DMS153 (cell line): ENCODE measurements around the gene COTL1.

ENCODE experiments used
- DNase-seq: peaks from one replicate; lab custom pipeline; 2025; lab: John Stamatoyannopoulos, UW

The COTL1 gene

GRCh38 chr16:84596161-84596560 lies 21.7 kb downstream of the COTL1 start:
- DNase-seq = no peak

DNA sequence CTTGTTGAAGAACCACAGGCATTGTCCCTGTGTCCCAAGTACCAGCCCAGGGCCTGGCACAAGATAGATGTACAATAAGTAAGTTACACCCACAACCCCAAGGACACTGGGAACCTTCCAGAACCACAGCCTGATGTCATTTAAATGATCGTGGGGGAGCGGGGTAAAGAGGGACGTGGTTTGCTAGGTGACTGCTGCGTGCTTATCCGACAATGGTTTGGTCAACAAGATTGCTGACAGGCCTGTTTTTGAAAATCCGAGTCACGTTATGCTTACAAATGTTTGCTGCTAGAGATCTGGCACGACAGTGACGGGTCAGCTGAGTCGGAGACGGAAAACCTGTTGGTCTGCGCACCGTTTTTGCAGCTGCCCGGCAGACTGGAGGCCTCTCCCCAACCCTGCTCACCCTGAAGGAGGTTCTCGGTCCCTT lies 22.8 kb downstream of the COTL1 start:
- no peak for DNase-seq

DNA sequence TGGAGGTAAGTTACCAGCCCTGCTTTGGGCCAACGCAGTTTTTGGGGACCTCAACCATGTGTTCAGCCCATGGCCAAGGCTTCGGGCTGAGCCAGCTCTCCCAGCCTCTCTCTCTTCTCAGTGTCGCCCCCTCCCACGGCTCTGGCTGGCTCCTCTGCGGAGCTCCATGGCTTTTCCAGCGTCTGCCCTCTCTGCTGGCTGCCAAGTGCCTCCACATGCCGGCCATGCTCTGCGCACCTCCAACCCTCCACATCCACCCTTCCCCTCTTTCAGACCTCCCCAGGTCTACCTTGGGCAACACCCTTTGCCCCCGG lies 23.2 kb downstream of the COTL1 start:
- no peak for DNase-seq

DNA sequence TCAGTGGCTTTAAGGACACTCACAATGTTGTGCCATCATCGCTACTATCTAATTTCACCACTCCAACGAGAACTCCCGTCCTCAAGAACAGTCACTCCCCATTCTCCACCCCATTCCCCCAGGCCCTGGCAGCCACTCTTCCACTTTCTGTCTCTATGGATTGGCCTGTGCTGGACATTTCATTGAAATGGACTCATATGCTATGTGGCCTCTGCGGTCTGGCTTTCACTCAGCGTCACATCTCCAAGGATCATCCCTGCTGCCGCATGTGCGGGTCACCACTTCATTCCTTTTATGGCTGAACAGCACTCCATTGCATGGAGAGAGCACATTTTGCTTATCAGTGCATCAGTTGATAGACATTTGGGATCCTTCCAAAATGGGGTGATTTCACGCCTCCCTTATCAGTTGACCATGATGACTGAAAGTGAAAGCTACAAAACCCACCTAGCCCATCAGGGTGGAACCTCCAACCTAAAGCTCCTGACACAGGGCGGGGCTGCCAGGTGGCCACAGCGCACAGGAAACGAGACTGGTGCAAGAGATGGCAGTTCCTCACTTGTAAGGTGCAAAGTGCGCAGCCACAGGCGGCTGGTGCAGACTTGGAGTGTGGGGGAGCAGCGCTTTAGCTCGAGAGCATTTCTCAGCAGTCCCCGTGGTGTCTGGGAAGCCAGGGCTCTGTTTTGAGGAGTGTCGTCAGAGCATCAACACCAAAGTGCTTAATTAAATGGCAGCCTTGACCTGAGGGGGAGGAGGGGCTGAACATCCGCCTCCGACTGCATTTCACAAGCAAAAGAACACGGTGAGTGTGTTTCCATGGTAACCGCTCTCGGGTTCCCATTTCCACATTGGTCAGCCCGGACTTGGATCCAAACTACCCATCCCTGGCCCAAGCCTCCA lies 23.8 kb downstream of the COTL1 start:
- no peak for DNase-seq

GRCh38 chr16:84592718-84593117 lies 25.2 kb downstream of the COTL1 start:
- no peak for DNase-seq

DNA sequence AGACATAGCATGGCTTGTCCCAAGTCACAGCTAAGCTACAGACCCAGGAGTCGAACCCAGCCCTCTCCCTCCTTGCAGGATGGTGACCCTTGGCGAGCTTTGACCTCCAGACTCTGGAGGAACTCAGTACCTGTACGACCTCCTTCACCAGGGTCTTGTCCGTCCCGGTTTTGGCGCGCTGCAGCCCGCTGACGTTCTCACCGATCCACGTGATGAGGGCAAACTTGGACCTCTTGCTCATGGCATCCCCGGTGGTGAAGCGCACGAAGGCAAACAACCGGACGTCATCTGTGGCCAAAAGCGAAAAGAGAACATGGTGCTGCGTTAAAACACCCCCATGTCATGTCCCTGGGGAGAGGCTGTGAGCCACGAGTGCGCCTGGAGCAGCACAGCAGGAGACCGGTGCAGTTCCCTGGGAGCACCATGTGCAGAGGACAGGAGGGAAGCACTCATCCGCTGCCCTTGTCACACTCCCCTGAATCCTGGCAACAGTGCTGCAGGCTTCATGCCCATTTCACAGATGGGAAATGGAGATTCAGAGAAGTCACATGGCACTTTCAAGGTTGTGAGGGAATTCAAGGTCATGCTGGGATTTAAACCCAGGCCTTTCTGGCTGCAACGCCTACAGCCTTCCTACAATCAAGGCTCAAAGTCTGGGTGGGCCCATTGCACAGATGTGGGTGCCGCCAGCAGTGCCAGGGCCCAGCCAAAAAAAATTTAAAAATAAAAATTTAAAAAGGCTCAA lies 27.7 kb downstream of the COTL1 start:
- DNase-seq = no peak

DNA sequence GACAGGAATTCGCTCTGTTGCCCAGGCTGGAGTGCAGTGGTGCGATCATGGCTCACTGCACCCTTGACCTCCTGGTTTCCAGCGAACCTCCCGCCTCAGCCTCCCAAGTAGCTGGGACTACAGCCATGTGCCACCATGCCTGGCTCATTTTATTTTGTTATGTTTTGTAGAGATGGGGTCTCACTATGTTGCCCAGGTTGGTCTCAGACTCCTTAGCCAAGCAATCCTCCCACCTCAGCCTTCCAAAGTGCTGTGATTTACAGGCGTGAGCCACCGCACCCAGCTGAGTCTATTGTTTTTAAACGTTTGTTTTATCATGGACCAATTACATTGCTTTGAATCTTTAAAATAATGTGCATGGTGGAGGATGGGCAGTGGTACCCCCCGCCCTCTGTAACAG lies 28.9 kb downstream of the COTL1 start:
- no peak for DNase-seq

DNA sequence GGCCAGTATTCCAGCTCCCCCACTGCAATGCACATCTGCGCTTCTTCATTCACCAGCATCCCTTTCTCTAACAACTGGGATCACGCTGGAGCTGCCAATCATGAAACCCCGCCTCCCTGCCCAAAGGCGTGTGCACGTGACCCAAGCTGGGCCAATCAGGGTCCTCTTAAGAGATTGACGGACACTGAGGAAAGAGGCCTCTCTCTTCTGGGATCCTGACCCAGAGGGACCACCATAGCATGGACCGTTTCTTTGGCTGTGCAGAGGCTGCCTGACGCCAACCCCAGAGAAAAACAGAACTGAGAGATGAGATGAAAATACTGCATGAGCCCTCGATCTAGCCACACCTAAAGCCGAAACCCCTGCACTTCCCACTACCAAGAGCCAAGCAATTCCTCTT lies 32.0 kb downstream of the COTL1 start:
- no peak for DNase-seq

- DNase-seq = no peak
Observed at GRCh38 chr16:84585467-84585866, 32.4 kb downstream of the COTL1 start.

GRCh38 chr16:84584678-84585077 lies 33.2 kb downstream of the COTL1 start:
- DNase-seq = no peak

DNA sequence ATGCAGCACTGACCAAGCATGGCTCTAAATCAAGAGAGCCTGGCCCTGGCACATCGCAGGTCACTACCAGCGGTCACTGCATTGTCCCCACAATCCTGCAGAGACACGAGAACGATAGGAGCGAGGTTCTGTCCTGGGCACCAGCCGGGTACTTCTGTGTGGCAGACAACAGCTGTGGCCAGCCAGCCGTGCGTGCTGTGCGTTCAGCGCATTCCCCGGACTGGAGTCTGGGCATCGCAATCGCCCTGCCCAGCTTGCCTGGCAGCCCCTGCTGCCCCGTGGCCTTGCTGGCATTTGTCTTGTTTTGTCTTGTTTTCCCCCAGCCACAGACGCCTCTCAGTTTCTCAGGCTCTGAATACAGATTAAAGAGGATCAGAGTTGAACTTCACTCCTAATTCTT lies 33.9 kb downstream of the COTL1 start:
- DNase-seq = no peak

DNA sequence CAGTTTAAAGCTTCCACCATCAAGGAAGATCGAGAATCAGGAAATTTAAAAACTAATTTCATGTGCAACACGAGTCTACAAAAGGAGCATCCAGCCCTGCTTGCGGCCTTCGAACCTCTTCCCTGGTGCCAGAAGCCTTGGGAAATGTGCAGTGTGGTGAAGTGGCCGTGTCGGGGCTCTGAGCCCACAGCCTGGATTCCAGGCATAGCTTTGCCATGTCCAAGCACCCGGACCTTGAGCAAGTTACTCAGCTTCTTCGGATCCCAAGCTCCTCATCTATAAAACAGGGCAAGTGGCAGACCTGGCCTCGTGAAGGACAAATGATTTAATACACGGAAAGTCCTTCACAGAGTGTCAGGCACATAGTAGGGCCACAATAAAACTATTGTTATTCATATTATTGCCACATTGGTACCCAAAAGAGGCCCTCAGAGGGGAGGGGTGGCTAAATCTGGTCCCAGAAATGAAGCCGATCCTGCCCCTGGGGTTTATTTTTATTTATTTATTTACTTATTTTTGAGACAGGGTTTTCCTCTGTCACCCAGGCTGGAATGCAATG lies 34.8 kb downstream of the COTL1 start:
- no peak for DNase-seq

DNA sequence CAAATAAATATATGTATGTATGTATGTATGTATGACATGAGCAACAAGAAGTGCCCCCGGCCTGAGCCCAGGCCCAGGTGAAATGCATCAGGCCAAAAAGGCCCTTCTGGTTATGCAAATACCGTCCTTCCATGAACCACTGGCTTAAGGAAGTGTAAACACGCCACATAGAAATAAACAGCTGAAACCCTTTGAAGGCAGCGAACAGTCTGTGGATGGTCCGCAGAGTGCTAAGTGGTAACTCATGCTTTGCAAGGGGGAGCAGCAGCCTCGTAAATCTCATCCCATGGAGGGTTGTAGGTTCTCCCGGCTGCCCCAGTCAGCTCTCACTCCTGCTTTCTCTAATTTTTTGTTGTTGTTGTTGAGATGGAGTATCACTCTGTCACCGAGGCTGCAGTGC lies 36.7 kb downstream of the COTL1 start:
- DNase-seq = no peak

DNA sequence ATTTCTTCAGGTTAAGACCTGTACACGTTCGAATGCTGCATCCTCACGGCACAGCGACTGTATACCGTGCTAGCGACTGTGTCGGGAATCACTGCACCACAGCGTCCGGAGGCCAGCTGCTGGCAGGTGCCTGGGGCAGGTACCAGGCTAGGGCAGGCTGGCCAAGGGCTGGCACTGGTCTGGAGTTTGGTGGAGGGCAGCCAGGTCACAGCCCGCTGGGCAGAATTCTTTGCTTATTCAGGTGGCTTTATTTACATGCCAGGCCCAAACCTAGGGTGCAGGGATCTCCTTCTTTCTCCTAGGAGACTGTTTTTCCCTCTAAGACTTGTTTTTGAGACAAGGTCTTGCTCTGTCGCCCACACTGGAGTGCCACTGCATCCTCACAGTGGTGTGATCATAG lies 37.9 kb downstream of the COTL1 start:
- DNase-seq = no peak

- DNase-seq = no peak
Observed at GRCh38 chr16:84578538-84579126, 39.2 kb downstream of the COTL1 start.

DNA sequence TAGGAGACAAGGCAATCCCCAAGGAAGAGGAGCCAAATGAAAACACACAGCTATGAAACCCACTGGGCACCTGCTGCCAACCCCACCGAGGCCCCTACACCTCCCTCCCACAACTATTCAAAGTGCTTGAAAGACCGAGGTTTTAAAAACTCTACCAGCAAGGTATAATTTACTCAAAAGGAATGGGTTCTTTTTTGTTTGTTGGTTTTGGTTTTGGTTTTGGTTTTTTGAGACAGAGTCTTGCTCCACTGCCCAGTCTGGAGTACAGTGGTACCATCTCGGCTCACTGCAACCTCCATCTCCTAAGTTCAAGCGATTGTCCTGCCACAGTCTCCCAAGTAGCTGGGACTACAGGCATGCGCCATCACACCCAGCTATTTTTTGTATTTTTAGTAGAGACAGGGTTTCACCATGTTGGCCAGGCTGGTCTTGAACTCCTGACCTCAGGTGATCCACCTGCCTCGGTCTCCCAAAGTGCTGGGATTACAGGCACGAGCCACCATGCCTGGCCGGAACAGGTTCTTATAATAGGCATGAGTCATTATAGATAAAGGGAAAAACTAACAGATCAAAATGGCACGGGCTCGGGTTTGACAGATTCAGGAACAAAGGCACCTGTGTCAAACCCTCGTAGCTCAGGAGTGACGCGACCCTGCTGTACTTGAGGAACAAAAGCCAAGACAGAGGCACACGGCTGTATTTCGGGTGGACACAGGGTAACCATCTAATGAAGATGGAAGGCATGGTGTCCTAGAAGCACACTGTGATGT lies 40.7 kb downstream of the COTL1 start:
- no peak for DNase-seq

DNA sequence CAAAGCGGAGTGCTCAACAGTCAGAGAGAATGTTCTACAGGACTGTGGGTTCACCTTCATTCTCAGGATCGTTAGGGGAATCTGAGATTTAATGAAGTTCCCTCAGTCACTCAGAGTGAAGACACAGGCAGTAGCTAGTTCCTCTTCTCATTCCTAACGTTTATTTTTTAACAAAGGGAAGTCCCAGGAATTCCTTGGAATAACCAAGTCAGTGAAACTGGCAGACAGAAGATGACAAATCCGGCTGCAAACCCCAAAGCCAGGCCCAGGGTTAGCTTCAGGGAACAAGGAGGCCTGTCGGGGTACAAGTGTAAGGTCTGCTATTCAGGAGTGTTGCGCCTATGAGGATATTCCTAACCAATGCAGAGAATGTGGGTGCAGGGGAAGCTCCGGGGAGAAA lies 42.0 kb downstream of the COTL1 start:
- DNase-seq = no peak

DNA sequence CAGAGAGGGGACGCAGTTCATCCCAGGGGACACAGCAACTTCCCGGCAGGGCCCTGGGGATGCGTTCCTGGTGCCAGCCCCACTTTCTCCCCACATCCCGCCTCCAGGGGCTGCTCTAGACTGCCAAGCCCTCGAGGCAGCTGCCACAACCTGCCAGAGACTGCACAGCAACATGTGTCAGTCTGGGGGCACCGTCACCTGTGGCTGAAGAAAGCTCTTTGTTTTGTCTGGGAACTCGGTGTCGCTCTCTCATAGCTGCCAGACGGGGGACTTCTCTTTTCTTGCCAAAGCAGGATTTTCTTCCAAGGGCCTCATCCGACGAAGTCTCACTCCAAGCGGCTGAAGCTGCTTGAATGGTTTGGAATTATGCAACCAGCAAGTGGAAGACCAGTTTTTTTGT lies 43.7 kb downstream of the COTL1 start:
- DNase-seq = no peak

DNA sequence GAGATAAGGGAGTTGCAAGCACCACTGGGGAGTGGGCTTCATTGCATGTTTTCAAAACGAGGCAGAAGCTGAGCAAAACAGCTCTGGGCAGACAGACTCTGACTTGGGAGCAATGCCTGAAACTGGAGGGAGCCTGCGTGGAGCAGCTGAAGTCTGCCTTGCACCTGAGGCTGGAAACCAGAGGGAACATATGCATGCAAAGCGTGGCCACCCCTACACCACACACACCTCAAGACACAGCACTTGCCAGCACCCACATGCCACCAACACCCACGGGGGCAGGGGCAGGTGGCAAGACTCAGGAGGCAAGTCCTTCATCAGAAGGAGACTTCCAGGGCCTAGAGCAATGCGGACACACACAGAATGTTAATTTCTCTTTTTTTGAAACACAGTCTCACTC lies 45.8 kb downstream of the COTL1 start:
- DNase-seq = no peak

- no peak for DNase-seq
Observed at GRCh38 chr16:84571506-84571905, 46.4 kb downstream of the COTL1 start.

DNA sequence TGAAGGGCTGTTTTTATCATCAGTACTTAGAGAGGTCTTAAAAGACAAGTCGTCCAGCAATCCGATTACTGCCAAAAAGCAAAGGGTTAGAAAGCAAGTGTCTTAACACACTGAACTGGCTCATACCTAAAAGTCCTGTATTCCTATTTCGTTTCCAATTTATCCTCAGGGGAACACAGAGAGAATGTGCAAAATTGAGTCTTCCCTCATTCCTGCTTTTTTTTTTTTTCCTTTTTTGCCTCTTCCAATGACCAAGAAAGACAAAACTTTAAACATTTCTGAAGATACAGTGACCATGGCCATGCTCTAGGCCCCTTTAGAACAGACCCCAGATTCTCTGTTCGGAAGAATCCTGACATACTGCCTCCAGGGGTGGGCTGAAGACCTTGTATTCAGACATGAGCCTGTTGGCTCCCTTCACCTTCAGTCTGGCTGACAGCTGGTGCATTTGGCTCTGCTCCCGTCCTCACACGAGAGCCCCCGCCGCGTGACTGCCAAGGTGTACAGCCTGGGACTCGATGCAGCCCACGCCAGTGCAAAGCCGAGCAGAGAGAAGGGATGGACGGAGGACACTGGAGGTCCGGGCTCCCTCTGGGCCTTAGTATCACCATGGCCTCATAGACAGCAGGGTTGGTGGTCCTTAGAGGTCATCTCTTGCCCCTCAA lies 47.0 kb downstream of the COTL1 start:
- no peak for DNase-seq
